Activated gamma-delta T cell treated with anti-CD3 and anti-CD28 coated beads, Interleukin-2, amount 50 U/mL, for 16 hours (primary cell): ENCODE data around the gene EXOSC2.
"Not testable (repeated sequence)": the region's sequence is repeated elsewhere in the genome, so short reads cannot be mapped to it uniquely, and the experiment has no call there.

Source experiments
- DNase-seq: peaks from one replicate; pipeline ENCODE4 v3.0.0-alpha.2; 2020; ENCODE audit warnings: low read depth

Gene EXOSC2

GRCh38 chr9:130668196-130668595, 25.4 kb upstream of the EXOSC2 start:
- no peak for DNase-seq

GRCh38 chr9:130668659-130669058, 24.9 kb upstream of the EXOSC2 start:
- DNase-seq, result no peak

GRCh38 chr9:130669965-130670364, 23.6 kb upstream of the EXOSC2 start:
- DNase-seq, result no peak

- no peak for DNase-seq
Measured at GRCh38 chr9:130670644-130671043, 22.9 kb upstream of the EXOSC2 start.

GRCh38 chr9:130672466-130672865, 21.1 kb upstream of the EXOSC2 start:
- DNase-seq, result no peak

GRCh38 chr9:130672933-130673615, 20.5 kb upstream of the EXOSC2 start:
- DNase-seq, result no peak

- DNase-seq, result no peak
Measured at GRCh38 chr9:130675396-130675795, 18.2 kb upstream of the EXOSC2 start.

GRCh38 chr9:130677252-130677651, 16.3 kb upstream of the EXOSC2 start:
- DNase-seq, result no peak

GRCh38 chr9:130680836-130681768, 12.5 kb upstream of the EXOSC2 start:
- DNase-seq, result peak; percentile 30

GRCh38 chr9:130681769-130682420, 11.7 kb upstream of the EXOSC2 start:
- DNase-seq, result no peak

- peak; percentile 29 for DNase-seq
Measured at GRCh38 chr9:130682421-130683121, 11.0 kb upstream of the EXOSC2 start.

- DNase-seq, result no peak
Measured at GRCh38 chr9:130685104-130685503, 8.5 kb upstream of the EXOSC2 start.

GRCh38 chr9:130685945-130686344, 7.6 kb upstream of the EXOSC2 start:
- DNase-seq, result not testable (repeated sequence)

GRCh38 chr9:130687615-130688014, 6.0 kb upstream of the EXOSC2 start:
- DNase-seq, result no peak

- no peak for DNase-seq
Measured at GRCh38 chr9:130688072-130688471, 5.5 kb upstream of the EXOSC2 start.

- no peak for DNase-seq
Measured at GRCh38 chr9:130689572-130689936, 4.0 kb upstream of the EXOSC2 start.

- DNase-seq, result no peak
Measured at GRCh38 chr9:130689937-130690700, 3.5 kb upstream of the EXOSC2 start.

- no peak for DNase-seq
Measured at GRCh38 chr9:130692321-130692720, 1.3 kb upstream of the EXOSC2 start.

- DNase-seq, result no peak
Measured at GRCh38 chr9:130693101-130693425, 517 bp upstream of the EXOSC2 start.

- DNase-seq, result no peak
Measured at GRCh38 chr9:130694205-130694604, 625 bp downstream of the EXOSC2 start.

GRCh38 chr9:130696139-130696650, 2.6 kb downstream of the EXOSC2 start:
- no peak for DNase-seq
